HG03045 (cell line): Measurements from ENCODE around the gene KLHL3.

Source experiments
- ATAC-seq: cut with Tn5 transposase; IDR thresholded peaks from one replicate; pipeline ENCODE4 v1.9.1; 2021; ENCODE audit warnings: mild to moderate bottlenecking, moderate library complexity; ENCODE audit not compliant: unreplicated experiment

KLHL3 gene

GRCh38 chr5:137592317-137592716 lies 143.6 kb downstream of the KLHL3 start:
- no peak for ATAC-seq

DNA sequence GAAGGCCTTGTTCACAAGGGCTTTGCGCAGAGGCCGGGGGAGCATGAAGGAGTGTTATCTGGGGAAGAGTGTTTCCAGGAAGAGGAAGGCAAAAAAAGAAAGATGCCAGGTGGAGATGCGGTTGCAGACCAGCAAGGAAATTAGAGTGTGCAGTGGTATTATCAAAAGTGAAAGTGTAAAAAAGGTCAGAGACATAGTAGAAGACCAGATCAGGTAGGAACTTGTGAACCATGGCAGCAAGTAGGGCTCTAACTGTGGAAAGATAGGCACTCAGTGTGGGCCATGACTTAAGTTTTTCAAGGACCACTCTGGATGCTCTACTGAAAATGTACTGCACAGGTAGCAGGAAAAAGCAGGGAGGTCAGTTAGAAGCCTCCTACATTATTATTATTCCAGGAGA lies 146.7 kb downstream of the KLHL3 start:
- no peak for ATAC-seq

GRCh38 chr5:137587919-137588318 lies 148.0 kb downstream of the KLHL3 start:
- ATAC-seq, result no peak

GRCh38 chr5:137584262-137584661 lies 151.6 kb downstream of the KLHL3 start:
- no peak for ATAC-seq

- ATAC-seq, result no peak
These were observed 152.8 kb downstream of the KLHL3 start for GRCh38 chr5:137583129-137583528.

DNA sequence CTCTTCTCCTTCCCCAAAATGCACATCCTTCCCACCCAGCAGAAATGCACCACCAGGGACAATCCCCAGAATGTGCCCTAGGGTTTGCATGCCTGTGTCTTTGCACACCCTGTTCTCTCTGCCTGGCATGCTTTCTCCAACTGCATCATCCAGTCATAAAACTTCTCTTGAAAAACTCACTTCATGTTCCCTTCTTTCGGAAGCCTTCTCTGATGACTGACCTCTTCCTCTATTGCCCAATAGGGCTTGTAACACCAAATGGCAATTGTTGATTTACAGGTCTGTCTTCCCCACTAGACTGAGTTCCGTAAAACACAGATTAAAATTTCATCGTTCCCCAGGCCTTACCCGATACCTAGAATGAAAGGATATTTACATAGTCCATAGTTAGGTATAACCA lies 153.7 kb downstream of the KLHL3 start:
- ATAC-seq, result no peak

- no peak for ATAC-seq
These were observed 154.1 kb downstream of the KLHL3 start for GRCh38 chr5:137581776-137582175.

DNA sequence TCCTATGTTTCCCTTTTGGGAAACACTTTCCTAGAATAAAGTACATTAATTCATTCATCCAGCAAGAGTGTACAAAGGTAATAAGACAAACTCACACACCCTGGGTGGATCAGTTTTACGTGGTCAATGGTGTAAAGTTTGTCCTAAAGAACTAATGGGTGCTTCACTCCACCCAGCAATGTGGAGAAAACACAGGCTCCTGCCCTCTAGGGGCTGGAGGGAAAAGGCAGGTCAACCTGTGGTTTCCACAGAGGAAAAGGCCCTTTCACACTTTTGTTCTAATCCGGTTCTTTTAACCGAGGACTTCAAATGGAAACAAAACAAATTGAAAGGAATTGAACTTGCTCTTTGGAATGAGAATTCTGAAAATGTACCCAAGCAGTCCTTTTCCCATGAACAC lies 155.9 kb downstream of the KLHL3 start:
- no peak for ATAC-seq

- no peak for ATAC-seq
These were observed 160.0 kb downstream of the KLHL3 start for GRCh38 chr5:137575847-137576246.

GRCh38 chr5:137575211-137575610 lies 160.7 kb downstream of the KLHL3 start:
- ATAC-seq, result no peak

DNA sequence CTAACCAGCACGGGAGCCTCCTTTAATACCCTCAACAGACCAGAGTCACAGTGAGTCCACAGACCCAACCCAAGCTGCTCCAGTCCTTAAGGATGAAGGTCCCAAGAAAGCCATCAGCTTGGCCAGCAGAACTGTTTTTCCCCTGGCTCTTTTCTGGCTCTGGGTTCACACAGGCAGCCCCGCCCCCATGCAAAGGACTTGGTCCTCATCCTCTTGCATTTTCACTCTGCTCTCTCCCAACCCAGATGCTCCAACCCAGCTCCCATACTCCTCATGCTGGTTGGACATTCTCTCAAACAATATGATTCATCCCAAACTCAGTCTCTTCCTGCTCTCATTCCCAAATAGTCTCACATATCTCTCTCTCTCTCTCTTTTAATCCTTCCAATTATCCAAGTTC lies 162.5 kb downstream of the KLHL3 start:
- ATAC-seq, result no peak

DNA sequence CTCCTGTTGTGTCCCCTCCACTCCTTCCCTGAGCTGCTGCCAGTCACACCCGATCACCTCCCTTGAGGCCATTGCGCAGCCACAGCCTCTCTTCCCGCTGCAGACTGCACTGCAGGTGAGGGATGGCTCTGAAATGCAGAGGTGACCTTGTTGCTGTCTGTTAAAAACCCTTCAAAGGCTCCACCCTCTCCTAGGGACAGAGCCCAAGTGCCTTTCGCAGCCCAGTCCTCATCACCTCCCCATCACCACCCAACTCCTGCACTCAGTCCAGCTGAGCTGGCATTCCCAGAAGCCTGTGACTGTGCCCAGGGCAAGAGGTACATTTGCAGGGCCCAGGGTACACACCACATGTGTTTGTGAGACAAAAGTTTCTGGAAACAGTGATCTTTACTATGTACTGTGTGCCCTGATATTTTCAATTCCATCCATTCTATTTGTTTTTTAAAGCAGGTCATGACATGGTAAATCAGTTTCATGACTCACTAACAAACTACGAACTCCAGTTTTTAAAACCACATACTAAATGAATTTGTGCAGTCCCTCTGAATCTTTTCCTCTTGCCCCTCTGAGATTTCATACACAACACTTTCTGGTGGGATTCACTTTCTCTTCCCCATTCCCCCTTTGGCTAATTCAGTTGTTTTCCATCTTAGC lies 163.7 kb downstream of the KLHL3 start:
- ATAC-seq, result no peak

DNA sequence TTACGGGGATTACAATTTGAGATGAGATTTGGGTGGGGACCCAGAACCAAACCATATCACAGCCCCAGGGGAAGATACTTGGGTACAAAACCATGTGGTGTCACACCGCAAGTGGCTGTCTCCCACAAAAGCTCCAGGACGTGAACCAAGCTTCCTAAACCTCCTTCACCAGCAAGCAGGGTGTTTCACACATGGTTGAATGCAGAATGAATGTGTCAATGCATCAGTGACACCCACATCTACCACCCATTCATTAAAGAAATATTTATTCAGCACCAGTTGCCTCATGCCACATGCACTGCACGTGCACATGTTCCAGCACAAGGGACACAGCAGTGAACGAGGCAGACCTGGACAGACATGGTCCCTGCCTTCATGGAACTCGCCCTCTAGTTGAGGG lies 165.8 kb downstream of the KLHL3 start:
- ATAC-seq, result no peak
